Esophagus muscularis mucosa (tissue), 4 donors: ENCODE results near the gene FBXO36. TPM values are rescaled to one million over a fixed set of nuclear protein-coding genes. Genes with fewer than 3 reads are reported as not detected.
"Not testable (repeated sequence)": the region's sequence is repeated elsewhere in the genome, so short reads cannot be mapped to it uniquely, and the experiment has no call there.

Source experiments
- DNase-seq: peaks from one replicate; pipeline ENCODE4 v3.0.0-alpha.2; 2017; ENCODE audit errors: extremely low spot score
- H3K27ac ChIP-seq, 4 donors: fragments of 200-600 bp; sonication (generic); replicated peaks in 1 of 4; 1 replicate in 3 of 4; 2 replicates in 1 of 4; pipeline ENCODE4 v1.5.1; 2016 to 2019; ENCODE audit warnings: mild to moderate bottlenecking in 1 of 4
- H3K27me3 ChIP-seq, 4 donors: fragments of 200-600 bp; sonication (generic); one replicate each; pipeline versions ENCODE4 v1.5.1 to v1.6.0; 2016 to 2019
- H3K36me3 ChIP-seq, 4 donors: fragments of 200-600 bp; sonication (generic); one replicate each; pipeline ENCODE4 v1.5.1; 2016 to 2019
- H3K4me1 ChIP-seq, 4 donors: fragments of 200-600 bp; sonication (generic); one replicate each; pipeline ENCODE4 v1.5.1; 2016 to 2019
- H3K4me3 ChIP-seq, 4 donors: fragments of 200-600 bp; sonication (generic); 1 replicate in 2 of 4; 2 replicates in 2 of 4; pipeline ENCODE4 v1.5.1; 2016 to 2019; ENCODE audit warnings: mild to moderate bottlenecking in 4 of 4, moderate library complexity in 1 of 4
- H3K9me3 ChIP-seq, 4 donors: fragments of 200-600 bp; sonication (generic); 1 replicate in 3 of 4; 2 replicates in 1 of 4; pipeline ENCODE4 v1.5.1; 2016 to 2019
- CTCF ChIP-seq, 3 experiments: fragments of 200-600 bp in 2 of 3; fragments of 450-650 bp in 1 of 3; sonication (generic) in 2 of 3; IDR thresholded peaks; one replicate each; pipeline ENCODE4 v1.5.1; 2017 to 2019; ENCODE audit warnings: antibody characterized with exemption in 3 of 3, mild to moderate bottlenecking in 2 of 3, moderate library complexity in 1 of 3
- EP300 ChIP-seq: sonication (generic); formaldehyde crosslinking; IDR thresholded peaks from one replicate; pipeline ENCODE4 v1.6.1; 2017; ENCODE audit warnings: antibody characterized with exemption
- POLR2A ChIP-seq: fragments of 450-650 bp; IDR thresholded peaks from one replicate; pipeline ENCODE4 v1.6.1; 2017; ENCODE audit warnings: antibody characterized with exemption, moderate library complexity, mild to moderate bottlenecking, low read depth
- POLR2AphosphoS5 ChIP-seq, 2 donors: sonication (generic); formaldehyde crosslinking; IDR thresholded peaks; one replicate each; pipeline ENCODE4 v1.6.1; 2017; ENCODE audit warnings: antibody characterized with exemption in 2 of 2
- WGBS: methylation state at CpG from one replicate; pipeline ENCODE4 v1.1.5; 2018; 5-methylcytosine and 5-hydroxymethylcytosine counted together
- intact Hi-C: fragments of 100-400 bp; cut with DNase I; formaldehyde crosslinking; loops from one replicate; pipeline ENCODE4 v1.15.1; 2023
- total RNA-seq, 4 donors: library from RNA; depleted of rRNA; stranded (reverse); fragments of >200 nt; gene quantifications; one replicate each; pipeline versions ENCODE4 v1.1.0 to v1.2.1, GENCODE V29; 2016

The FBXO36 gene
- total RNA-seq, 4 donors from 2014 or later = 1.6 to 2.8 (median 2.6) TPM

- WGBS = 3% methylated on average over 20 of the region's 20 CpGs
- no peak for DNase-seq
- H3K4me1 ChIP-seq = peaks cover 27 to 56% (median 54%) of the 10 kb centered on the region in 4 donors
- peak overlapping the region; percentile 84 to 96 (median 90) for H3K4me3 ChIP-seq
- H3K9me3 ChIP-seq = no peaks in the 10 kb centered on the region
- peaks cover 0 to 11% (median 2%) of the 10 kb centered on the region in 4 donors for H3K36me3 ChIP-seq
- peak overlapping the region; percentile 97 to 100 (median 99) for H3K27ac ChIP-seq
- intact Hi-C loops = loop anchor here (5.0 kb wide), 1 partner anchor 62 kb away; no protein-coding TSS in a partner anchor
- H3K27me3 ChIP-seq = no peaks in the 10 kb centered on the region
- TF ChIP-seq POLR2A = no peak
- no peak for TF ChIP-seq EP300
- no peak for TF ChIP-seq POLR2AphosphoS5 (IDR thresholded peaks at IDR 0.05)
- TF ChIP-seq CTCF (IDR thresholded peaks at IDR 0.05) = no peak
Observed at GRCh38 chr2:229920011-229920641, 2.2 kb upstream of the FBXO36 start.

DNA sequence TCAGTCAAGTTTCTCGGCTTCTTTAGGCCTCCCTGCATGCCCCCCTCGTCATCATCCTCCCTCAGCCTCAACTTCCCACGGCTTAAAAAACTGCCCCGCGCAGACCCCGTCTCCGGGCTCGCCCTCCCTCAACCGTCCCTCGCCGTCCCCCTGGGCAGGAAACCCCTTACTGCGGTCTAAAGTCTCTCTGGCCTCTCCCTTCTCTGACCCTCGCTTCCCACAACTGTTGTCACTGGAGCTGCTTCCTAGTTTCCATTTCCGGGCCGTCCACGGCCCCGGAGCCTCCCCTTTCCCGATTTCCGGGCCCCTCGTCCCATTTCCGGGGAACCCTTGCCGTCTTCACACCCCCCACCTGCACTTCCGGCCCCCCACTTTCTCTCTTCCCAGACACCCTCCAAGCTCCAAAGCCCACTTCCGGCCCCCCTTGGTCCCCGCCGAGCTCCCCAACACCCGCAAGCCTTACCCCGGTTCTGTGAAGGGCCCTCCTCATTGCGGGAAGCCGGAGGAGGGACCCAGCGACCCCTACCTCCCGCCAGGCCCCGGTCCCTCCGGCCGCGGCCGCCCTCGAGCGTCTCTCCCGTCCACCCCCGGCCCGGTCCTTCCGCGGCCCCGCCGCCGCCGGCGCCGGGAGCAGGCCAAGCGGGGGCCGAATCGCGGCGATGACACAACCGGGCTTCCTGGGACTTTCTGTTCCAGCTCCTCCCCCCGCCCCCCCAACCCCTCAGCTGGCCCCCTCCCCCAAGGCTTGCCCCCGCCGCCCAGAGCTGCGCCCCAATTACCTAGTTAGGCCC is 1.0 kb upstream of the FBXO36 start:
- WGBS = under 1% methylated on average over 34 of the region's 60 CpGs
- Histone ChIP-seq H3K27ac (peak overlapping the region; percentile 97 to 100 (median 99)), H3K9me3 (no peaks in the 10 kb centered on the region), H3K27me3 (no peaks in the 10 kb centered on the region), H3K4me1 (peaks cover 27 to 49% (median 42%) of the 10 kb centered on the region in 4 donors), H3K4me3 (peak overlapping the region; percentile 84 to 96 (median 90)), H3K36me3 (peaks cover 0 to 6% (median 2%) of the 10 kb centered on the region in 4 donors)
- intact Hi-C loops = loop anchor here (5.0 kb wide), 1 partner anchor 61 kb away; no protein-coding TSS in a partner anchor
- TF ChIP-seq CTCF (IDR thresholded peaks at IDR 0.05) (no peak), EP300 (no peak), POLR2AphosphoS5 (IDR thresholded peaks at IDR 0.05) (no peak), POLR2A (no peak)
- DNase-seq = peak; percentile 93

DNA sequence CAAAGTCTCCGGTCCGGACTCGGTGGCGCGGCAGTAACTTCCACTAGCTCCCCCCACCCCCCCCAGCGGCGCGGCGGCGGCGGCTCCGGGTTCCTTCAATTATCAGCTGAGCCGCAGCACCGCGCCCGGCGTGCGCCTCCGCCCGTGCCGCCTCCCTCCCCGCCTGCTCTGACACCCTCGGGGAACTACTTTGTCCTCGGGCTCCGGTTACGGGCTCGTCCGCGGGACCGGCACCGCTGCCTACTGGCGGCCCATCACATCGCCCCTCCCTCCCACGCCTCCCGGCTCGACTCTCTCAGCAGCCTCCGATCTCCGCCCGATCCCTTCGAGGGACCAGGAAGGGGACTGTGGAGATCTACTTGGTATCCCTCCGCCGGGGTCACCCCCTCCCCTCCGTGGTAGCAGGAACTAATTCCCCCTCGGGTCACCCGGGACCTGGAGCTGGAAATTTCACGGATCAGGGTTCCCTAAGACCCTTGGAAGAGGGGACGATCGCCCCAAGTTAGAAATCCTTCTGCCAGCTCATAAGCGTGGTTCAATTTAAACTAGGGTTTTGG is 333 bp upstream of the FBXO36 start, which contains the start of gene TRIP12:
TSS of gene TRIP12 (minus strand) at position 118 of the 557 bp plus-strand sequence. CDS start 41,930 bp downstream, outside the sequence.
- H3K27ac ChIP-seq = peak within 1 kb of the TSS; percentile 97 to 100 (median 99)
- H3K9me3 ChIP-seq = no peaks in the 10 kb centered on the region
- peak; percentile 98 for DNase-seq
- no peak for TF ChIP-seq EP300
- peak; percentile 13 for TF ChIP-seq POLR2A
- TF ChIP-seq CTCF (IDR thresholded peaks at IDR 0.05) = no peak
- TF ChIP-seq POLR2AphosphoS5 (IDR thresholded peaks at IDR 0.05) = peak; percentile 64 to 77
- WGBS = 0% methylated on average over 16 of the region's 49 CpGs
- peak within 1 kb of the TSS; percentile 84 to 96 (median 90) for H3K4me3 ChIP-seq
- H3K4me1 ChIP-seq = peaks cover 27 to 47% (median 41%) of the 10 kb centered on the region in 4 donors
- intact Hi-C loops = loop anchor here (5.0 kb wide), 1 partner anchor 60 kb away; no protein-coding TSS in a partner anchor
- no peaks in the 10 kb centered on the region for H3K27me3 ChIP-seq
- H3K36me3 ChIP-seq = peaks cover 0 to 6% (median 2%) of the 10 kb centered on the region in 4 donors

- WGBS = 96% methylated on average over 10 of the region's 10 CpGs
- H3K9me3 ChIP-seq, H3K4me3 ChIP-seq, H3K27me3 ChIP-seq, H3K36me3 ChIP-seq, H3K27ac ChIP-seq, DNase-seq: not testable (repeated sequence)
- peaks cover 18 to 30% (median 24%) of the 10 kb centered on the region in 4 donors for H3K4me1 ChIP-seq
- intact Hi-C loops = loop anchor here (5.0 kb wide), 1 partner anchor 58 kb away; no protein-coding TSS in a partner anchor
Observed at GRCh38 chr2:229924541-229924940, 2.2 kb downstream of the FBXO36 start.

GRCh38 chr2:229925201-229925600 is 2.9 kb downstream of the FBXO36 start:
- intact Hi-C loops = no loop called here
- DNase-seq = no peak
- no peak for TF ChIP-seq POLR2A
- no peak for TF ChIP-seq POLR2AphosphoS5 (IDR thresholded peaks at IDR 0.05)
- no peak for TF ChIP-seq CTCF (IDR thresholded peaks at IDR 0.05)
- no peak for TF ChIP-seq EP300
- H3K27ac ChIP-seq = no peak overlapping the region
- peaks cover 12 to 23% (median 18%) of the 10 kb centered on the region in 4 donors for H3K4me1 ChIP-seq
- no peak overlapping the region for H3K4me3 ChIP-seq
- no peaks in the 10 kb centered on the region for H3K36me3 ChIP-seq
- no peaks in the 10 kb centered on the region for H3K9me3 ChIP-seq
- H3K27me3 ChIP-seq = no peaks in the 10 kb centered on the region
